Frontal cortex (tissue), 4 donors: Measurements from ENCODE around the gene WWOX. TPM values are rescaled to one million over a fixed set of nuclear protein-coding genes. Genes with fewer than 3 reads are reported as not detected.

Experiments
- DNase-seq, 2 donors: peaks; one replicate each; pipeline ENCODE4 v3.0.0; 2012; ENCODE audit warnings: low spot score in 2 of 2
- FAIRE-seq: peaks from 2 replicates; lab custom pipeline; 2012; peaks lifted over from hg19 to GRCh38; lab: Jason Lieb, UNC
- total RNA-seq: library from RNA; depleted of rRNA; stranded (reverse); fragments of >200 nt; gene quantifications from one replicate; pipeline ENCODE4 v1.2.3, GENCODE V29; 2014
- donor health status: control.
- donor health status: control.
- donor health status: control.

The WWOX gene
- total RNA-seq, 1 donor from 2014 or later, result 17.1 TPM

GRCh38 chr16:79053577-79053976, 954.1 kb downstream of the WWOX start:
- no peak for DNase-seq
- no peak for FAIRE-seq

DNA sequence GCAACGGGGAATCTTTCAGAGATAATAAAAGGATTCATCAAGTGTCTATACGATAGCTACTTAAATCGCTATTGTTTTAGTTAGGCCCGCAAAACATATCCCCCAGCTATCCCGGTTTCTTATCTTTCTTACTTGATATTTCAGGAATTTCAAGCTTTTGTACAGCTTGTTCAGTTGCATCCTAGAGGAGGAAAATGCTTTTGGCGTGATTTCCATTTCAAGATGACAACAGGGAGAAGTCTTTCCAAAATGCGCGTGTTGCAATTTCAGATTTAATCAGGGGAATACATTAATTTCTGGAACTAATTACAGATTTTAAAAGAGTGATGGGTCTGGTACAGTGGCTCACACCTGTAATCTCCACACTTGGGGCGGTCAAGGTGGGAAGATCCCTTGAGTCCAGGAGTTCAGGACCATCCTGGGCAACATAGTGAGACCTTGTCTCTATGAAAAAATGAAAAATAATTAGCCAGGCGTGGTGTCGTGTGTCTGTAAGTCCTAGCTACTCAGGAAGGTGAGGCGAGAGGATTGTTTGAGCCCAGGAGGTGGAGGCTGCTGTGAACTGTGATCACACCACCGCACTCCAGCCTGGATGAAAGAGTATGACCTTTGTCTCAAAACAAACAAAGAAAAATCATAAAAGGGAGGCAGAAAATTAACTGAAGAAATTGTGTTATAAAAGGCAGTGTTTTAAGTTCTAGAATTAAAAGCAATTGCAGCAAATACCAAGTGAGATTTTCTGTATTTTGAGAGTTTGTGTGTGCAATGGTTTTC, 954.9 kb downstream of the WWOX start:
- DNase-seq (no peak), FAIRE-seq (no peak)

DNA sequence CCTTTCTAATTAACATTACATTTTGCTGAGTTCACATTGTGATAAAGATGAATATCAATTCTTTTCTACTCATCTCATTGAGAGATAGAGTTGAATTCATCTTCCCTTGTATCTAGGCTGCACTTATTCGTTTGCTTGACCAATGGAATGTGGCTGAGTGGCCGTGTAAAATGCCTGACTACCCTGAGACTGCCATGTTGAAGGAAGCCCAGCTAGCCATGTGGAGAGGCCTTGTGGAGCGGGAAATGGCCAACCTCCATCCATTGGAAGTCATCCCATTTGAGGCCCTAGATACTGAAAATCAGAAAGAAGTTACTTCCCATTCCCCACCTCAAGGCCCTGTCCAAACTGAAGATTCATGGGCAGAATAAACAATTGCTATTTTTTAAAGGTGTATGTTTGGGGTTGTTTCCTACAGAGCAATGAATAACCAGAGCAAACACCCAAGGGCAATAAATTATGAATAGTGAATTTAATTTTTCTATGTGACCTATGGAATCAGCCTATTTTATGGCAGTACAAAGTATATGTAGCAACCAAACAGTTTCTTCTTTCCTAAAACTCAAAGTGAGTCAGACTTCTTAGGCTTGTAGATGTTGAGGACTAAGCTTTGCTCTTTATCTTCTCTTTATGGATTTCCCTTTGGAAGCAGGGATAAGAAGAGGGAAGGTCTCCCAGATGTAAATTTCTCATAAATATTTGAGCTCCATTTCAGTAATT, 956.0 kb downstream of the WWOX start:
- no peak for DNase-seq
- FAIRE-seq, result no peak

DNA sequence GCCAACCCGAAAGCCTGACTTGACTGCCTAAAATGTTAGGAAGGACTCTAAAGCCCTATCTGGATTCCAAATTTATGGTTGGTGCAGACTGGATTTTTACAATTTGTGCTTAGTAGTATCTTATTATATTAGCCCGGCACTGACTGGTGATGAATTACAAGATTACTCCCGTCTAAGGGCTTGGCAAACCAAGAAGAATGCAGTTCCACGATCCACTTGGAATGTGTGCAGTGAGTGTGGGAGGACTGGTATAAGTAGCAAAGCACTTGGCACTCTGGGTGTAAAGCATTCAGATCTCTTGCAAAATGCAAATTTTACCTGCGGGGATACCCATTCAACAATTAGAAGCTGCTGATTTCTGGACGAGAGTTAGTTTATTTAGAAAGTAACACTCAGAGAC, 961.7 kb downstream of the WWOX start:
- DNase-seq (no peak), FAIRE-seq (no peak)

- DNase-seq, result no peak
- no peak for FAIRE-seq
Observed at GRCh38 chr16:79062336-79062735, 962.9 kb downstream of the WWOX start.

DNA sequence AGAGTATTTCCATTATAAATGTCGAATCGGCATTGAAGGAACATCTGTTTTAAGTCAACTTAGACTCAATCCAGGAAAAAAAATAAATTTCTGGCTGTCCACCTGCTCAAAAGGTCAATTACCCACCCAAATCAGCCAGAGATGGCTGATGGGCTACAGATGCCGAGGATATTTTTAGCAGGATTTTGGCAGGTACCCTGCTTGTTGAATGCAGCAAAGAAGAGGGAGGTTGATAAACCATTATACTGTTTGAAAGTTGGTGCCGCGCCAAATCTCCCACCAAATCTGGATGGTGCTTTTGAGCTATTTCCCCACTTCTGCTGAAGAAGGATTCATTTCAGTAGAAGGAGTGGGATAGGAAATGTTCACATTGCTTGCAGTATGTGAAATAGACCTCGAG, 963.4 kb downstream of the WWOX start:
- DNase-seq, result no peak
- no peak for FAIRE-seq

- DNase-seq (no peak), FAIRE-seq (no peak)
Observed at GRCh38 chr16:79064256-79064972, 965.0 kb downstream of the WWOX start.

DNA sequence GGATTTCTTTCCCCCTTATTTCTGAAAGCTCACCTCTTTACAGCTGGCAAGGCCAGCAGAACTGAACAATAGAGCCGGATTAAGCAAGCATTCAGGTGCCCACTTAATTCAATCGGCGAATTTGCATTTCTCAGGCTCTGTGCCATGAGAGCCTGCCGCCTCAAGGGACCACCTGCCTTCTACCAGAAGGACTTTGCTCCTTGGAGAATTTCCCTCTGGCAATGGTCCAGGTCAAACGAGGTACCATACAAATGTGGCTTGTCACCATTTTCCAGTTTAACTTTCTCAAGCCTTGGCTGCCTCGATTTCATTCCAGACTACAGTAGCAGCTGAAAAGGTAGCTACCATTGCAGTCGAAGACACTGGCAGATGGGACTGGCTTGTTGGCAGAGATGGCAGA, 967.1 kb downstream of the WWOX start:
- DNase-seq, result no peak

DNA sequence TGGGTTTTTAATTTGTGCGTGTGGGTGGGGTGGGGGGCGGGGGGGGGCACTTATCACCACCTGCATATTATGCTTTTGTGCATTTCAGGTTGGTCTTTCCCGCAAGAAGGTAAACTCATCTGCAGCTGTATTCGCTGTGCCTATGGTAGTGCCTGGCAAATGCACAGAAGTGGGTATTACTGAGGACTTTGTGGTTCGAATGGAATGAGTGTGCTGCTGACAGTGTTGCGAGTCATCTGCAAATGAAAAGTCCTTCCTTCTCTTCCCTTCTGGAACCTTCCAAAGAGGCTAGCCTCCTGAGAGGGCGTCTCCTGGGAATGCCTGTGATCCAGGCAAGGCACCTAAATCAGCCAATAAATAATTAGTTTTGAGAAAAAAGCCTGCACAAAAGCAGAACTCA, 968.1 kb downstream of the WWOX start:
- DNase-seq (no peak), FAIRE-seq (no peak)

More for the DNA sequence above, 967.1 kb downstream of the WWOX start:
- no peak for FAIRE-seq

DNA sequence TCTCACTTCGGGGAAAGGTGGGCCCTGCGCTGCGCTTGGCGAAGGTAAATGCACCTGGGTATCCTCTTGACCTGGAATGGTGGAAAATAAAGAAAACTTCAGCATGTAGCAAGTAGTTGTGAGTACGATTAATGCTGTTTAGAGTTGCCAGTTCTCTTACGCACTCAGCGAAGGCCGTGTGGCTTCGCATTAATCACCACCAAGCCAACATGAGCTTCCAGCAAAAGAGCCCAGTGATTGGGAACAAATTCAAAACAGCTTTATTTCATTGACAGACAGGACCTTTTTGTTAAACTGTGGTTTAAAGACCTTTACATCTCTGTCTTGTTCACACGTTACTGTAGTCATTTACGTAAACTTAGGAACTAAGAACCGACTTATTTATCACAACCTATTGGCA, 969.7 kb downstream of the WWOX start:
- DNase-seq, result no peak
- FAIRE-seq, result no peak

DNA sequence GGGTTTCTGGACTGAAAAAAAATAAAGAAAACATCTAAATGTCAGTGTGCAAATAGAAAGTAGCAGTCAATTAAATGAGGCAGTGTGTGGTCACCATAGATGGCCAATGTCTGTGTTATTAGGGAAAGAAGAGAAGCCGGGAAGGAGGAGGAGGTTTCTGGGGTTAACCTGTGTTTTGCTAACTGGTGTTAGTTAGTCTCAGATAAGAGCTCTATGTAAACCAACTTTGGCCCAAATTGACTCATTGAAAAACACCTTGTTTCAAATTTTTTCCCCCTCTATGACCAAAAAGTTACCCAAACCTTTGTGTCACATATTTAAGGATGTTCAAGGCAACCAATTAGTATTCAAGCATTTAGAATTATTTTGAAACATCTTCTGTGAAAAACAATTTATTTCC, 970.2 kb downstream of the WWOX start:
- FAIRE-seq (no peak), DNase-seq (no peak)

- DNase-seq (no peak), FAIRE-seq (no peak)
Observed at GRCh38 chr16:79071424-79071823, 972.0 kb downstream of the WWOX start.

- no peak for DNase-seq
- no peak for FAIRE-seq
Observed at GRCh38 chr16:79072517-79072916, 973.1 kb downstream of the WWOX start.

DNA sequence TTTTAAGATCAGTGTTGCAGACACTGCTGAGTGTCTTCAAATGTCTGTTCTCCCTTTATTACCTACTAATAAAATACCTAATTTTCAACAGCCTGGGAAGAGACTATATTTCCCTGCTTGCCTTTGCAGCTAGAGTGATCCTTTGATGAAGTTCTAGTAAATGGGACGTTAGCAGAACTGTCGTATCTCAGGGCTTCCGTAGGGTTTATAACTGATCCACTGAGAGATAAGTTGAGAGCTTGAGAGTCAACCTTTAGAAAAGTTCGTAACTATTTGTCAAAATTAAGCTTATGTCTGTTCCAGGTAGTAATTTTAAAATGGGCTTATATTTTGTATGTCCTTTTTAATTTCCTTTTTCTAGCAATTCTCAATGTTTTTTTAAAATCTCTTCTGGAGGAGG, 974.1 kb downstream of the WWOX start:
- no peak for DNase-seq
- no peak for FAIRE-seq

DNA sequence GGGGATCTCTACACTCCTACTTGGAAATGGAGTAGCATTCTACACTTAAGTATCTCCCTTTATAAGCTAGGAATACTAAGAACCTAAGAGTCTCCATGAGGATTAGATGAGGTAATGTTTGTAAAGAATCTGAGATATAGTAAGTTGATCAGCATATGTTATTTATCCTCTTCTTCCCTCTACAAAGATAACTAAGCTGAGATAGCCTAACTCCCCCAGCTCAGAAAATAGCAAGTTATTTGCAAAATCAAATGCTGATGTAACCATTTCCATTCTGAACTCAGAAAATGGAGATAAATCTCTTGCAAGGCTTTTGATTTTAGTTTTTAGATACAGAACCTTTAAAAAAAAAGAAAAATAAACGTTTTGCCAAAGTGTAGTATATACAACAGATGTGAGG, 975.1 kb downstream of the WWOX start:
- FAIRE-seq (no peak), DNase-seq (no peak)

GRCh38 chr16:79074951-79075350, 975.5 kb downstream of the WWOX start:
- no peak for FAIRE-seq

GRCh38 chr16:79076047-79076767, 976.8 kb downstream of the WWOX start:
- DNase-seq (no peak), FAIRE-seq (no peak)

More at GRCh38 chr16:79074951-79075350, 975.5 kb downstream of the WWOX start:
- DNase-seq, result no peak

DNA sequence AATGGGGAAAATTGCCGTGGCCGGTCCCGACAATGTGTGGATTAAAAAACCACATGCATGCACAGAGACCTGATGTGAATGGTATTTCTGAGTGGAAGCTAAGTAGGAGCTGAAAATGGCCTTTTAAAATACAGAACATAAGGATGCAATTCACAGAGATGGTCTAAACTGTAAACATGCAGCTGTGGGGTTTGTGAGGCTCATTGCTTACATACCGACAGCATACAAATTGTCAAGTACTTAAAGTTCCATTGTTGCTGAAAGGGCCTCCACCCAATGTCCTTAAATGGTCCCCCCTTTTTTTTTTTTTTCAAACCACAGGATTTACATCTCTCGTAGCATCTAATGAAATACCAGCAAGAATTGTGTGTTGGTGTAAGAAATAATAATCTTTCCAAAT, 977.9 kb downstream of the WWOX start:
- no peak for FAIRE-seq
- DNase-seq, result no peak

- DNase-seq (no peak), FAIRE-seq (no peak)
Observed at GRCh38 chr16:79079656-79080420, 980.4 kb downstream of the WWOX start.
